ENCODE data around the gene ZFR2. TPM values are rescaled to one million over a fixed set of nuclear protein-coding genes. Genes with fewer than 3 reads are reported as not detected.

The ZFR2 gene
- total and polyA plus RNA-seq, 7 experiments from 2014 or later, result 0.22 to 5.5 (median 1.7) TPM

GRCh38 chr19:3784607-3785450 is 84.0 kb downstream of the ZFR2 start:
- no peaks in the 10 kb centered on the region for H3K27me3 ChIP-seq (ENCODE audit: control insufficient read depth in 2 of 2, insufficient read depth in 2 of 2, low read length in 2 of 2)
- Mint-ChIP-seq H3K4me1 (peaks cover 0 to 18% (median 8%) of the 10 kb centered on the region in 7 donors), H3K27ac (peak overlapping the region in 1 of 9 donors; percentile 50), H3K9me3 (peaks cover 0 to 22% (median 15%) of the 10 kb centered on the region in 11 donors), H3K36me3 (peaks cover 5 to 21% (median 20%) of the 10 kb centered on the region in 5 donors), H3K27me3 (peaks cover 0 to 21% (median 0%) of the 10 kb centered on the region in 5 donors), H3K4me3 (peak overlapping the region; percentile 43 to 88 (median 82))
- ChIA-PET CTCF (interaction anchor here (1.4 kb wide), 1 partner anchor 15 kb away, joined by 3 read pairs; no protein-coding TSS in a partner anchor), POLR2A (interaction anchor here (0.6 to 1.5 kb wide), 2 partner anchors 22 to 613 kb away, joined by 3 to 4 read pairs; no protein-coding TSS in a partner anchor)
- DNase-seq (no peak), ATAC-seq (no peak)
- H3K4me1 ChIP-seq (ENCODE audit: control insufficient read depth in 2 of 2, insufficient read depth in 2 of 2, low read length in 2 of 2), result peaks cover 0 to under 1% of the 10 kb centered on the region in 2 donors
- H3K9me3 ChIP-seq (ENCODE audit: control insufficient read depth in 2 of 3, low read length in 3 of 3), result peaks cover 0 to 22% (median 11%) of the 10 kb centered on the region in 3 experiments
- H3K27ac ChIP-seq (ENCODE audit: low read depth, low read length), result no peak overlapping the region
- H3K36me3 ChIP-seq (ENCODE audit: control insufficient read depth in 2 of 3, insufficient read depth in 3 of 3, low read length in 3 of 3), result peaks cover 0 to 4% (median 0%) of the 10 kb centered on the region in 3 experiments
- peak overlapping the region; percentile 63 for H3K4me3 ChIP-seq (ENCODE audit: low read length)
- intact Hi-C loops (cut with micrococcal nuclease), result loop anchor here in 1 of 2 donors (5.0 kb wide), 1 partner anchor 37 kb away; no protein-coding TSS in a partner anchor

GRCh38 chr19:3783660-3784584 is 84.9 kb downstream of the ZFR2 start:
- peaks cover 0 to 22% (median 11%) of the 10 kb centered on the region in 3 experiments for H3K9me3 ChIP-seq (ENCODE audit: control insufficient read depth in 2 of 3, low read length in 3 of 3)
- intact Hi-C loops (cut with micrococcal nuclease), result loop anchor here (1.0 to 5.0 kb wide), 2 partner anchors 38 kb away; no protein-coding TSS in a partner anchor
- H3K27me3 ChIP-seq (ENCODE audit: control insufficient read depth in 2 of 2, insufficient read depth in 2 of 2, low read length in 2 of 2), result no peaks in the 10 kb centered on the region
- Mint-ChIP-seq H3K9me3 (peaks cover 0 to 22% (median 15%) of the 10 kb centered on the region in 11 donors), H3K27me3 (peaks cover 0 to 18% (median 0%) of the 10 kb centered on the region in 5 donors), H3K4me1 (peaks cover 0 to 18% (median 8%) of the 10 kb centered on the region in 7 donors), H3K36me3 (peaks cover 5 to 21% (median 20%) of the 10 kb centered on the region in 5 donors), H3K4me3 (peak overlapping the region; percentile 23 to 88 (median 82)), H3K27ac (peak overlapping the region in 1 of 9 donors; percentile 50)
- ATAC-seq (peak; percentile 66), DNase-seq (peak in 5 of 9 donors; percentile 31 to 43 (median 38))
- no peak overlapping the region for H3K4me3 ChIP-seq (ENCODE audit: low read length)
- peaks cover 0 to 4% (median 0%) of the 10 kb centered on the region in 3 experiments for H3K36me3 ChIP-seq (ENCODE audit: control insufficient read depth in 2 of 3, insufficient read depth in 3 of 3, low read length in 3 of 3)
- H3K27ac ChIP-seq (ENCODE audit: low read depth, low read length), result no peak overlapping the region
- CTCF ChIA-PET, result interaction anchor here (1.4 kb wide), 1 partner anchor 14 kb away, joined by 3 read pairs; no protein-coding TSS in a partner anchor
- POLR2A ChIA-PET, result interaction anchor here (0.6 to 1.5 kb wide), 2 partner anchors 21 to 612 kb away, joined by 3 to 4 read pairs; no protein-coding TSS in a partner anchor
- H3K4me1 ChIP-seq (ENCODE audit: control insufficient read depth in 2 of 2, insufficient read depth in 2 of 2, low read length in 2 of 2), result no peaks in the 10 kb centered on the region

GRCh38 chr19:3782903-3783302 is 85.9 kb downstream of the ZFR2 start:
- Mint-ChIP-seq H3K4me3 (no peak overlapping the region), H3K27ac (no peak overlapping the region), H3K27me3 (peaks cover 0 to 18% (median 0%) of the 10 kb centered on the region in 5 donors), H3K9me3 (peaks cover 0 to 22% (median 15%) of the 10 kb centered on the region in 11 donors), H3K36me3 (peaks cover 5 to 21% (median 20%) of the 10 kb centered on the region in 5 donors), H3K4me1 (peaks cover 0 to 18% (median 6%) of the 10 kb centered on the region in 7 donors)
- H3K27me3 ChIP-seq (ENCODE audit: control insufficient read depth in 2 of 2, insufficient read depth in 2 of 2, low read length in 2 of 2), result no peaks in the 10 kb centered on the region
- no peak for DNase-seq
- H3K4me1 ChIP-seq (ENCODE audit: control insufficient read depth in 2 of 2, insufficient read depth in 2 of 2, low read length in 2 of 2), result no peaks in the 10 kb centered on the region
- no peak overlapping the region for H3K4me3 ChIP-seq (ENCODE audit: low read length)
- intact Hi-C loops (cut with micrococcal nuclease), result loop anchor here (1.0 to 5.0 kb wide), 2 partner anchors 39 kb away; no protein-coding TSS in a partner anchor
- ChIA-PET CTCF (no interaction called here), POLR2A (no interaction called here)
- H3K9me3 ChIP-seq (ENCODE audit: control insufficient read depth in 2 of 3, low read length in 3 of 3), result peaks cover 0 to 22% (median 11%) of the 10 kb centered on the region in 3 experiments
- no peak for ATAC-seq
- peaks cover 0 to 4% (median 0%) of the 10 kb centered on the region in 3 experiments for H3K36me3 ChIP-seq (ENCODE audit: control insufficient read depth in 2 of 3, insufficient read depth in 3 of 3, low read length in 3 of 3)
- H3K27ac ChIP-seq (ENCODE audit: low read depth, low read length), result no peak overlapping the region

GRCh38 chr19:3782330-3782729 is 86.5 kb downstream of the ZFR2 start:
- H3K27me3 ChIP-seq (ENCODE audit: control insufficient read depth in 2 of 2, insufficient read depth in 2 of 2, low read length in 2 of 2), result no peaks in the 10 kb centered on the region
- Mint-ChIP-seq H3K36me3 (peaks cover 5 to 21% (median 20%) of the 10 kb centered on the region in 5 donors), H3K4me3 (peak overlapping the region in 4 of 10 donors; percentile 6 to 68 (median 32)), H3K27ac (peak overlapping the region in 2 of 9 donors; percentile 5 to 49), H3K4me1 (peaks cover 0 to 18% (median 6%) of the 10 kb centered on the region in 7 donors), H3K27me3 (peaks cover 0 to 18% (median 0%) of the 10 kb centered on the region in 5 donors), H3K9me3 (peaks cover 0 to 22% (median 15%) of the 10 kb centered on the region in 11 donors)
- no peak overlapping the region for H3K4me3 ChIP-seq (ENCODE audit: low read length)
- peaks cover 0 to 22% (median 11%) of the 10 kb centered on the region in 3 experiments for H3K9me3 ChIP-seq (ENCODE audit: control insufficient read depth in 2 of 3, low read length in 3 of 3)
- no peak for DNase-seq
- ATAC-seq, result no peak
- intact Hi-C loops (cut with micrococcal nuclease), result loop anchor here in 1 of 2 donors (5.0 kb wide), 1 partner anchor 40 kb away; no protein-coding TSS in a partner anchor
- ChIA-PET CTCF (no interaction called here), POLR2A (no interaction called here)
- H3K36me3 ChIP-seq (ENCODE audit: control insufficient read depth in 2 of 3, insufficient read depth in 3 of 3, low read length in 3 of 3), result peaks cover 0 to 4% (median 0%) of the 10 kb centered on the region in 3 experiments
- H3K27ac ChIP-seq (ENCODE audit: low read depth, low read length), result no peak overlapping the region
- no peaks in the 10 kb centered on the region for H3K4me1 ChIP-seq (ENCODE audit: control insufficient read depth in 2 of 2, insufficient read depth in 2 of 2, low read length in 2 of 2)

- ATAC-seq (no peak), DNase-seq (no peak)
- Mint-ChIP-seq H3K9me3 (peaks cover 0 to 22% (median 15%) of the 10 kb centered on the region in 11 donors), H3K4me3 (no peak overlapping the region), H3K27me3 (peaks cover 0 to 13% (median 0%) of the 10 kb centered on the region in 5 donors), H3K27ac (no peak overlapping the region), H3K4me1 (peaks cover 0 to 15% (median 6%) of the 10 kb centered on the region in 7 donors), H3K36me3 (peaks cover 5 to 21% (median 20%) of the 10 kb centered on the region in 5 donors)
- CTCF ChIA-PET, result no interaction called here
- Histone ChIP-seq H3K4me3 (ENCODE audit: low read length) (no peak overlapping the region), H3K27ac (ENCODE audit: low read depth, low read length) (no peak overlapping the region), H3K4me1 (ENCODE audit: control insufficient read depth in 2 of 2, insufficient read depth in 2 of 2, low read length in 2 of 2) (no peaks in the 10 kb centered on the region), H3K36me3 (ENCODE audit: control insufficient read depth in 2 of 3, insufficient read depth in 3 of 3, low read length in 3 of 3) (peaks cover 0 to 4% (median 0%) of the 10 kb centered on the region in 3 experiments), H3K27me3 (ENCODE audit: control insufficient read depth in 2 of 2, insufficient read depth in 2 of 2, low read length in 2 of 2) (no peaks in the 10 kb centered on the region), H3K9me3 (ENCODE audit: control insufficient read depth in 2 of 3, low read length in 3 of 3) (peaks cover 0 to 22% (median 11%) of the 10 kb centered on the region in 3 experiments)
- POLR2A ChIA-PET, result interaction anchor here (0.5 to 0.8 kb wide), 2 partner anchors 19 to 454 kb away, joined by 3 read pairs; partner anchors contain the start of gene MRPL54
- intact Hi-C loops (cut with micrococcal nuclease), result loop anchor here in 1 of 2 donors (5.0 kb wide), 1 partner anchor 41 kb away; no protein-coding TSS in a partner anchor
Measured at GRCh38 chr19:3781603-3782002, 87.2 kb downstream of the ZFR2 start.
